Activated CD4-positive, alpha-beta T cell treated with anti-CD3 and anti-CD28 coated beads, Interleukin-10, Interleukin-2, amounts not matched to agents 100 ng/mL and 50 ng/mL, durations not matched to agents 16 hours and 8 hours (primary cell): ENCODE data around the gene ADCYAP1.
"Not testable (repeated sequence)": the region's sequence is repeated elsewhere in the genome, so short reads cannot be mapped to it uniquely, and the experiment has no call there.

Source experiments
- DNase-seq: peaks from one replicate; pipeline ENCODE4 v3.0.0-alpha.2; 2020

Gene ADCYAP1

GRCh38 chr18:904218-905090 is at the start of gene ADCYAP1:
Gene ADCYAP1 (plus strand): TSS chr18:904871. CDS start chr18:905387, 516 bp downstream.
- no peak for DNase-seq

- DNase-seq = no peak
Observed at GRCh38 chr18:857986-858385, 46.7 kb upstream of the ADCYAP1 start.

GRCh38 chr18:864872-865273 is 39.8 kb upstream of the ADCYAP1 start:
- DNase-seq = peak; percentile 70

DNA sequence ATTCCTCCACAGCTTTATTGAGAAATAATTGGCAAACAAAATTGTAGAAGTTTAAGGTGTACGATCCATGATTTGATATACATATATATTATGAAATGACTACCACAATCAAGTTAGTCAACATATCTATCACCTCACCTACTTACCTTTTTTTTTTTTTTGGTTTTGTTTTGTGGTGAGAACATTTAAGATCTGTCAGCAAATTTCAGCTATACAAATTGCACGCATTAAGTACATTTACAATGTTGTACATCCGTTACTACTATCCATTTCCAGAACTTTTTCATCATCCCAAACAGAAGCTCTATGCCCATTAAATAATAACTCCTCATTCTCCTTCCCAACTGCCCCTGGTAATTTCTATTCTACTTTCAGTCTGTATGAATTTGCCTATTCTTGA is 37.4 kb upstream of the ADCYAP1 start:
- DNase-seq = no peak

DNA sequence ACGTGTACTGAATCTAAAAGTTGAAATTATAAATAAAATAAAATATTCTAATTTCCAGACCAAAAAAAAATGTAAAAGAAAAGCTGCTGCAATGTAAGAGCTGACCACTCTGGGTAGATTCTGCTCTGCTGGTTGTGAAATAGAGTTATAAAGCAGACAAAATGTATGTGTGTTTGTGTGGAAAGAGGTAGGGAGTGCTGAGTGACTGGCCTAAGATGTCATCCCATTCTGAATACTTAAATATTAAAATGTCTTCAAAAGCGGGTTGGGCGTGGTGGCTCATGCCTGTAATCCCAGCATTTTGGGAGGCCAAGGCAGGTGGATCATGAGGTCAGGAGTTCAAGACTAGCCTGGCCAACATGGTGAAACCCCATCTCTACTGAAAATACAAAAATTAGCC is 31.2 kb upstream of the ADCYAP1 start:
- DNase-seq = not testable (repeated sequence)

DNA sequence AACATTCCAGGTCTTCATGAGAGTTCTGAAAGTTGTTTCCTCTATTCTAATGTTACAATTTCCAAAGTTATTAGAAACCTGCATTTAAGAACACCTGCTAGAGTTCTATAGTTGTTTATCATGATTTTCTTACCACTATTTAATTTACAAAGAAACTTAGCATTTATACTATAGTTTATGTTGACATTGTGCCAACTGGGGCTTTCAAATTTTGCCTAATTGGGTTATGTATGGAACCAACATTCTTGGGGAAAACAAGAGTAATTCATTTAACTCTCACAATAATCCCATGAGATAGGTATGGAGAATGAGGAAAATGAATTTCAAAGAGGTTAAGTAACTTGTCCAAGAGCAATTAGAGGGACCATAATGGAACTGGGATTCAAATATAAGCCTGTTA is 28.8 kb upstream of the ADCYAP1 start:
- no peak for DNase-seq

DNA sequence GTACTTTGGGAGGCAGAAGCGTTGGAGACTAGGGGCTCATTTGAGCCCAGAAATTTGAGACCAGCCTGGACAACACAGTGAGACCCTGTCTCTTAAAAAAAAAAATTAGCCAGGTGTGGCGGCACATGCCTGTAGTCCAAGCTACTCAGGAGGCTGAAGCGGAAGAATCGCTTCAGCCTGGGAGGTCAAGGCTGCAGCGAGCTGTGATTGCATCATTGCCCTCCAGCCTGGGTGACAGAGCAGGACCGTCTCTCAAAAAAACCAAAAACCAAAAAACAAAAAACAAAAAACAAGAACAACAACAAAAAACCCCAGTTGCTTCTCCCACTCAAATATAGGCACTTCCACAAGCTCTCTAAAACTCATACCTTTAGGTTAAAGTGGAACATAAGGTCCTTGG is 27.4 kb upstream of the ADCYAP1 start:
- DNase-seq = no peak

DNA sequence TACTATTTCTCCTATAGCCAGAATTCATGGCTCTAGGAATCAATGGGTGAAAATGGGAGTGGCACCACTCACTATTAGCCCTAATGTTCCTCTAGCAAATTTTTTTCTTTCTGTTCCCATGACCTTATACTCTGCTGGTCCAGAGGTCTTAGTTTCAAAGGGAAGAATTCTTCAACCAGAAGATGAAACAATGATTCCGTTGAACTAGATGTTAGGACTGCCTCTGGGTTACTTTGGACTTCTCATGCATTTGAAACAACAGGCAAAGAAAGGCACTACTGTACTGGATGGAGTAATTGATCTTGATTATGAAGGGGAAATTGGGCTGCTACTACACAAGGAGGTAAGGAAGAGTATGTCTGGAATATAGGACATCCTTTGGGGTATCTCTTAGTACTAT is 18.6 kb upstream of the ADCYAP1 start:
- DNase-seq = no peak

DNA sequence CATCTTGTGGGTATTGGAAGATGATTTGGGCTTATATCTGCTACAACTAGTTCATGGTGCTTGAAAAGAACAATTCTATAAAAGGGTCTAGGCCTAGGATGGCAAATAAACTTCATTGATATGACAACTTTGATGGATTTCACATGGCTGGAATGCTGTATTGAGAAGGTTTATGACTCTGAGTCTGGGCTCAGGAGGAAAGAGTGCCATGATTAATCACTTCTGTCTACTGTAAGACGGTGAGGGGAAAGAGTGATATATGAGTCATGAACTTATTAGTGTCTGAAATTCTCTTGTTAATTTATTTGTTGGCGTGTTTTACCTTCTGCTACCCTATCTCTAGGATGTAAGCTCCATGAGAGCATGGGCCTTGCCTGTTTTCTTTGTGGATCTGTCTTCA is 17.0 kb upstream of the ADCYAP1 start:
- no peak for DNase-seq

DNA sequence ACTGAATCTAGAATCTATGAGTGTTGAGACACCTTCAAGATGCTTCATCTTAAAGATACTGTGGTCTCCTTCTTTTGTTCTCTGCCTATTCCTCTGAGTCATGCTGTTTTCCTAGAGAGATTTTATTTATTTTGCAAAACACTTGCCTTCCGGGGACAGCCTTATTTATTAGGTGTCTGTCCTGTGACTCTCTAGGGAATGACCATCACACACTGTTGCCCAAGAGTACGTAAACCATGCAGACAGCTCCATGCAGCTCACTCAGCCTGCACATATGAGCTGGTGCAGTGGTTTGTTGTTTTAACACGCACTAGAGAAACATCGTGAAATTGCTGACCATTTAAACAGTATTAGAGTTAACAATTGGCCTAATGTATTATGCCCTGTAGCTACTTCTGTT is 12.4 kb upstream of the ADCYAP1 start:
- no peak for DNase-seq

GRCh38 chr18:896315-896714 is 8.4 kb upstream of the ADCYAP1 start:
- no peak for DNase-seq

GRCh38 chr18:901761-902160 is 2.9 kb upstream of the ADCYAP1 start:
- DNase-seq = no peak

GRCh38 chr18:902229-902628 is 2.4 kb upstream of the ADCYAP1 start:
- no peak for DNase-seq

- DNase-seq = peak; percentile 52
Observed at GRCh38 chr18:903701-904100, 970 bp upstream of the ADCYAP1 start.

GRCh38 chr18:905307-905947 is 756 bp downstream of the ADCYAP1 start:
- no peak for DNase-seq

- no peak for DNase-seq
Observed at GRCh38 chr18:905948-906415, 1.3 kb downstream of the ADCYAP1 start.

DNA sequence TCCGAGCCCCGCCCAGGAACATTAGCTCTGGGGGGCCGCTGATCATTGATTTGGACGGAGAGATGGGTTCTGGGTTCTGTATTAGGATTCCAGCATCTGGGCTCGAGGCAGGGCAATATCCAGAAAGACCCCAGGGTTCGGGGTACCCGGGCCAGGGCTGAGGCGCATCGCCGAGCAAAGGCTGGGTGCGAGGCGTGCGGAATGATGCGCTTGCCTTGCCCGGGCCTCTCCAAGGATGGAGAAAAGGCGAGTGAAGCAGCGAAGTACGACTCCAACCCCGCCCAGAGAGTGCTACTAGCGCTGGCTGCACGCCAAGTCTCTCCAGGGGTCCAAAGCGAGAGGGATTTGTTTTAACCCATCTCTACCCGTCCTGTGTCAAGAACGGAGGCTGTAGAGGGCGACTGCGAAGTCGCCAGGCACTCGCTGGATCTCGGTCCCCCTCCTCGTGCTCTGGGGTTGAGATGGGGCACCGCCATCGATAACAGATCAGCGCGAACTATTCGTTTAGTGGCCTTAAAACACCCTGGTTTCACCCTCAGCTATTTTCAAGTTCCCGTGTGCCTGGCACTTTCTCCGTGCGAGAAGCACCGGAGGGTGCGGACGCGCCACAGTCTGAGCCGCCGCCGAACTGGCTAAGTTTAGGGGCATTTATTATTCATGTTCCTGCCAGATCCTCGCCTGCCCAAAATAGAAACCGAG is 1.9 kb downstream of the ADCYAP1 start:
- DNase-seq = no peak

DNA sequence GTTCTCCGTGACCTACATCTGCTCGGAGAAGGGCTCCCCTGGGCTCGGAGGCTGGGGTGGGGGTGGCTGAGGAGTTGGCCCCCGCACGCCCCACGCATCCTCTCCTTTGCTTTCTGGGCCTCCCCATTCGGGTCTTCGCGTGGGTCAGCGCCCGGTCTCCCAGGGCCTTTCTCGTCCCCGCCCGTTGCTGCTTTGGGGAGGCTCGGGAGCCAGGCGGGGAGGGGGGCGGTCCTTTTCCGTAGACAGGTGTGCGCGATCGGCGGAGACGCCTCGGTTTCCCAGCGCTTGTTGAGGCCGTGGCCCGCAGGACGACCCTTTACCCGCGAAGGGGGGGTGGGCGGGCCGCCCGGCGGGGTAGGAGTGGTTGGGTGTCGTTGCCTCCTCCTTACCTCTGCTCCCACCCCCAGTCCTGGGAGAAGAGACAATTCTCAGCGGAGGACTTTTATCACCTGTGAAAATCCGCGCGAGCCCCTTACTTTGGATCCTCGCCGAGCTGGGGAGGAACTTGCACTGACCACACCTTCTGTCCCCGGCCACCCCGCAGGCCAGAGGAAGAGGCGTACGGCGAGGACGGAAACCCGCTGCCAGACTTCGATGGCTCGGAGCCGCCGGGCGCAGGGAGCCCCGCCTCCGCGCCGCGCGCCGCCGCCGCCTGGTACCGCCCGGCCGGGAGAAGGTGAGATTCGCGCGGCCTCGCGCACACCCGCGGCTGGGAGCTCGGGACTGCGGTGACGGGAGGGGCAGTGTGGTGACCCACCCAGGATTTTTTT is 2.6 kb downstream of the ADCYAP1 start:
- peak; percentile 14 for DNase-seq

DNA sequence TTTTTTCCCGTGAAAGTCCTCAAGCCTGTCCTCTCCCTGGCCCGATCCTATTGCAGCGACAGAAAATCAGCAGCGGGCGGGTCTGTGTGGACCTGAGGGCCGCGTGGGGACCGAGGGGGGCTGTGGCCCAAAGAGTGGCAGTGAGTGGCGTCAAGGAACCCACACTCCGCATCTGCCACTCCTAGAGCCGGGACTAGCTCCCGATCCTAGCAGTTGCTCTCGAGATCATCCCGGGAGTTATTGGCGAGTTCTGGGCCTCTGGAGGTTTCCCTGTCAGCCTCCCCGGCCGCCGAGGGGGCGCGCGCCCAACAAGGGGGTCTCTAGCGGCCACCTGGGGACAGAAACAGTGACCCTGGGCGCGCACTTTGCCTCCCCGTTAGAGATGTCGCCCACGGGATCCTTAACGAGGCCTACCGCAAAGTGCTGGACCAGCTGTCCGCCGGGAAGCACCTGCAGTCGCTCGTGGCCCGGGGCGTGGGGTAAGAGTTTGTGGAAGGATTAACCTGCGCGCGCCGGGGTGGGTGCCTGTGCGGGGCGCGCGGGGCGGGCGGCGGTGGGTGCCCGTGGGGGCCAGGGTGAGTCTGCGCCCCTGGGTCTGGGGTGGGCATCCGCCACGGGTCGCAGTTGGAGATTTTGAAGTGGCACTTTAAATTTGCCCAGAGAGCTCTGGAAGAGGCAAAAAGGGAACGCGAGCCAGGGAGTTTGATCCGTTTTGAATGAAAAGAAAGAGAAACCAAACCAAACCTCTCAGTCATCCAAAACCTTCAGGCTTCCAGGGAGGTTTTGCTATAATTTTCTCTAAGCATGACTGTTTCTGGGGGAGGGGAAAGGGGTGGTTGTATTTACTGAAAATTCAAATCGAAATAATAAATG is 3.5 kb downstream of the ADCYAP1 start:
- DNase-seq = no peak

DNA sequence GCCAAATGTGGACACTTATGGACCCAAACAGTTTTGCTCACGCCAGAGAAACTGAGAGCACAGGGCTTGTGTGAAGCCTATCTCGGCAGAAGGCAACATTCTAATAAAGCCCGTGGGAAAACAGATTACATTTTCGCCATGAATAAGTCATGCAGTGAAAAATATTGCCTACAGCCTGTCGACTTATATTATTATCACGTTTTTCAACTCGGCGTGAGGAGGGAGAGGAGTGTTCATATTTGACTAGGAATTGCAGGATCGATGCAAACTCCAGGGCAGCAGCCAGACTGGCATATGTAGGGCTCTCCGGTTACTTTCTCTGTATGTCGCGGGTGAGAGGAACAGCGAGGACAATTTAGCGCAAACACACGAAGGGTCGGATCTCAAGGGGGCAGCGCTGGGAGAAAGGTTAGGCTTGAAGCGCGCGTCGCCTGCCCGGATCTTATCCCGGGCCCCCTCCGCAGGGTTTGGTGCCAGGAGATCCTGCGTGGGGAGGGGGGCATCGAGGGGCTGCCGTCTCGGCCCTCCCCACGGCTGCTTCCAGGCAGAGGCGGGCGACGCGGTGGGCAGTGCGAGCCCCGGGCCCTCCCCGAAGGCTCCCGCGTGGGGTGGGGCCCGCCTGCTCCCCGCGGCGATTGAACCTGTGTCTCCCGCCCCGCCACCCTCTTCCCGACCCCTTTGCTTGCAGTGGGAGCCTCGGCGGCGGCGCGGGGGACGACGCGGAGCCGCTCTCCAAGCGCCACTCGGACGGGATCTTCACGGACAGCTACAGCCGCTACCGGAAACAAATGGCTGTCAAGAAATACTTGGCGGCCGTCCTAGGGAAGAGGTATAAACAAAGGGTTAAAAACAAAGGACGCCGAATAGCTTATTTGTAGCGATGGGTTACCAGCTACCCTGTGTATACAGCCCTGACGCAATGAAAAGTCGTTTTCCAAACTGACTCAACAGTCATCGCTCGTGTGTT is 4.4 kb downstream of the ADCYAP1 start:
- DNase-seq = no peak

- no peak for DNase-seq
Observed at GRCh38 chr18:910247-910646, 5.6 kb downstream of the ADCYAP1 start.
